ENCODE data around the gene CSNK2B. TPM values are rescaled to one million over a fixed set of nuclear protein-coding genes. Genes with fewer than 3 reads are reported as not detected.
A peak's percentile ranks its signal among the peaks of the same experiment; 100 is the strongest.

CSNK2B gene
- total RNA-seq, 2 donors from 2014 or later: 208 to 209 TPM

DNA sequence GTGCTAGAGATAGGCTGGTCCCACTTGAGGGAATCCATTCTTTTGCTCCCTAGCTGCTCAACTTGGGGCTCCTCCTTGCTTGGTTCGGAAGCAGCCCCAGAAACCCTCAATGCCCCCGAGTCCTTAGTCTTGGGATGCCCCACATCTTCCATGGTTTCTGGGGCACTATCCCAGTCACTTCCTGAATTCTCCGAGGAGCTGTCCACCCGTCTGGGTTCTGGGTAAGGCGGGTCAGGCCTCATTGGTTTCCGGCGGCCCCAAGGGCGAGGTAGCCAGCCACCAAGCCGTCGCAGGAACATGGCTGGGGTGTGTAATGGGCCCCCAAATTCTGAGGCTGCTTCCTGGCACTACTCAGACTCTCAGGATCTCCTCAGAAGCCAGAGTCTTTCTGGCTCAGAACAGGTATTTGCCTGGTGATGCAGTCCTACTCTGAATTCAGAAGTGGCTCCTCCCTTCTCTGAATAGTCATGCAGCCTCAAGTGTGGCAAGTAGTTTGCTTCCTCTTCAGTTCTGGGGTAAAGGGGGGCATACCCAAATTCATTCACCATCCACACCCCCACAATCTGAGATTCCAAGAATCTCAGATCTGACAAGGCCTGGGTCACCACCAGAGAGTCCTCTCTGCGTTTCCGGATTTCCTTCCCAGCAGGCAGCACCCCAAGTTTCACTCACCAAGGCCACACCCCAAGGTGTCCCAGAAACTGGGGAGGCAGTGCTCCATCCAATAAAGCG, 6.1 kb upstream of the CSNK2B start:
- H3K9me3 Mint-ChIP-seq: no peaks in the 10 kb centered on the region
- peak; percentile 36 to 44 for ATAC-seq (replicated peaks in 1 of 2)
- DNase-seq: peak; percentile 35 to 36
- peaks cover 83% of the 10 kb centered on the region for H3K4me1 Mint-ChIP-seq (ENCODE audit: low read depth)
- H3K4me3 Mint-ChIP-seq: peak overlapping the region; percentile 95
- peak overlapping the region; percentile 95 for H3K27ac Mint-ChIP-seq
- peaks cover 17 to 27% of the 10 kb centered on the region in 2 donors for H3K36me3 Mint-ChIP-seq (ENCODE audit: insufficient read depth in 2 of 2)
- no peaks in the 10 kb centered on the region for H3K27me3 Mint-ChIP-seq (ENCODE audit: low read depth)

DNA sequence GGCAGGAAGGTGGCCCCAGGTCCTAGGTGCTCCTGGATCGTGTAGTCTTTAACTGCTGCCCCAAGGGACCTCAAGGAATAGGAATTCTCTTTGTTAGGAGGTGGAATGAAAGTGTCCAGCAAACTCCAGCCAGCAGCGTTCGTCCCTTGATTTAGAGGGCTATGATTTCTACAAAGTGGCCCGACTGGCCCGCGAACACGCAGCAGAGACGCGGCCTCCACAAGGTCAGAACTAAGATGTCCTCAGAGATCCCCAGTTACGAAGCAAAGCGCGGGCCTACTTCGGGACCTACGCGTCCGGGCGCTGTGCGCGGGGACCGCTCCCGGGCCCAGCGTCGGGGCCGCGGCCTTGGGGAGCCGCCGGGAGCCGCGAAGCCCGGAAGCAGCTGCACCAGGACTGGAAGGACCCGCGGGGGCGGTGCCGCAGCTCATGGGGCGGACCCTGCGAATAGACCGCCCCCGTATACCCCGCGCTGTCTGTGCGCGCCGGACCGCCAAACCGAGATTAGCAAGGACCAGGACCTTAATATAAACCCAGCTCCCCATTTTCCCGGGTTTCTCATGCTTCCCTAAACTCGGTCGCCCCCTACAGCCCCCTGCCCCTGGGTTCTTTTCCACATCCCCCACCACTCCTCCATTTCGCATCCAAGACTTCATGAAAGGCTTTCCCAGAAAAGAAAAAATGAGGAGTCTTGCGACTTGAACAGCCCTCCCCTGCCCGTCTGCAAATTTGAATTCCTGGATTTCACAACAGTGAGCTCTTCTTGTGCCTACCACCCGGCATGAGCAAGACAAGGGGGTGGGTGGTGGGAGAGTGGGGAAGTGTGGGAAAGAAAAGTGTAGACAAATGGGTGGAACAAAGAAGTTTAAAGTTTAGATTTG, 5.3 kb upstream of the CSNK2B start, which contains the start of gene C6orf47:
Gene C6orf47 (minus strand): TSS at position 398 of the 881 bp plus-strand sequence. CDS start 831 bp downstream, outside the sequence.
- peaks cover 18 to 28% of the 10 kb centered on the region in 2 donors for H3K36me3 Mint-ChIP-seq (ENCODE audit: insufficient read depth in 2 of 2)
- ATAC-seq (replicated peaks in 1 of 2): peak; percentile 62 to 69
- no peaks in the 10 kb centered on the region for H3K9me3 Mint-ChIP-seq
- H3K27me3 Mint-ChIP-seq (ENCODE audit: low read depth): no peaks in the 10 kb centered on the region
- H3K4me3 Mint-ChIP-seq: peak within 1 kb of the TSS; percentile 95
- H3K4me1 Mint-ChIP-seq (ENCODE audit: low read depth): peaks cover 82% of the 10 kb centered on the region
- H3K27ac Mint-ChIP-seq: peak within 1 kb of the TSS; percentile 95
- DNase-seq: peak; percentile 85 to 87

DNA sequence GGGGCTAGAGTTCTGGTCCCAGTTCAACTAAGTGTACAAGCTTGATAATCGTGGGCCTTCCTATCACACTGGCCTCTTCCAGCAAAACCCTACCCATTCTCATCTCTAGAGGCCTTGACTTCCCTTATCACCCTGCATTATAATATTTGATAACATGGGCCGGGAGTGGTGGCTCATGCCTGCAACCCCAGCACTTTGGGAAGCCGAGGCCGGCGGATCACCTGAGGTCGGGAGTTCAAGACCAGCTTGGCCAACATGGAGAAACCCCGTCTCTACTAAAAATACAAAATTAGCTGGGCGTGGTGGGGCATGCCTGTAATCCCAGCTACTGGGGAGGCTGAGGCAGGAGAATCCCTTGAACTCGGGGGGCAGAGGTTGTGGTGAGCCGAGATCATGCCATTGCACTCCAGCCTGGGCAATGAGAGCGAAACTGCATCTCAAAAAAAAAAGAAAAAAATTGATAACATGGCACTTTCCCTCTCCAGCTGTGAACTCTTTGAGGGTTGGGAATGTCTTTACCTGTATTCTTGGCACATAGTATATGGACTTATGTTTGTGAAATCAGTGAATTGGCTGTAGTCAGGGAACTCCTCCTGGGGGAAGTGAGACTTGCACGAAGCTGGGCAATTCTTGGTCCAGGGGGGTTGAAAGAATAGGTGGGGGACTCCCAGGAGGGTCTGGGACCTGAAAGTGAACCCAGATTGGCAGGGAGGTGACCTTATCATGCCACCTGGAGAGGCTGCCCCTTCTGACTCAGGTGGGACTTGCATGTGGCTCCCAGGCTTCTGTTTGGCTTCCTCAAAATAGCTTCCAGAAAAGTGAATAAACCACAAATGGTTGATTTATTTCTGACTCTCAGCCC, 4.4 kb upstream of the CSNK2B start:
- ATAC-seq (replicated peaks in 1 of 2) (no peak), DNase-seq (no peak)
- Mint-ChIP-seq H3K36me3 (ENCODE audit: insufficient read depth in 2 of 2) (peaks cover 23% of the 10 kb centered on the region in 2 donors), H3K4me3 (peak overlapping the region; percentile 95), H3K27me3 (ENCODE audit: low read depth) (no peaks in the 10 kb centered on the region), H3K27ac (no peak overlapping the region), H3K4me1 (ENCODE audit: low read depth) (peaks cover 82% of the 10 kb centered on the region), H3K9me3 (no peaks in the 10 kb centered on the region)

DNA sequence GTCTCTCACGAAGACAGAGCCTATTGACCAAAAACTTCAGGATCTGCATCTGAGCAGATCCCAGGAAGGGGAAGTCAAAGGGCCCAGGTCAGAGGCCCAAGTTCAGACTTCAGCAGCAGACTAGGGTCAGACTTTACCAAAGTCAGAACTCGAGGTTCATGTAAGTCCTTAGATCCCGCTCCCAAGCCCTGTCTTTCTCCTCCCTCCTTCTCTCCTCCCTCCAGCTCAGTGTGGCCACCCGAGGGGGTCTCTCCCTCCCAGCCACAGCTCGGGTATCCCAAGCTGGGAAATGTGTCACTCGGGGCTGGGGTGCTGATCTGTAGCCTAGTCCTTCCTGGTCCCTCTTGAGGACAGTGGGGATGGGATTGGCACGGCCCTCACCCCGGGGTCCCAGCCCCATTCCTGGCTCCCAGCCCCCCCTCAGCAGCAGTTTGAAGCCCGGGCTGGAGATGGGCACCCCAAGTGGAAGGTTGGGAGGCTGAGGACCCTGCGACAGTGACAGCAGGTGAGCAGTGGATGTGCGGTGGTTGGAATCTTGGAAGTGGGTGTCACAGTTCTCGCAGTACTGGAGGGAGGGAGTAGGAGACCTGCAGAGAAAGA, 3.7 kb upstream of the CSNK2B start:
- H3K27ac Mint-ChIP-seq: peak overlapping the region; percentile 6
- DNase-seq (no peak), ATAC-seq (replicated peaks in 1 of 2) (no peak)
- peaks cover 86% of the 10 kb centered on the region for H3K4me1 Mint-ChIP-seq (ENCODE audit: low read depth)
- no peaks in the 10 kb centered on the region for H3K9me3 Mint-ChIP-seq
- H3K36me3 Mint-ChIP-seq (ENCODE audit: insufficient read depth in 2 of 2): peaks cover 21 to 23% of the 10 kb centered on the region in 2 donors
- H3K27me3 Mint-ChIP-seq (ENCODE audit: low read depth): no peaks in the 10 kb centered on the region
- peak overlapping the region; percentile 23 to 95 for H3K4me3 Mint-ChIP-seq

DNA sequence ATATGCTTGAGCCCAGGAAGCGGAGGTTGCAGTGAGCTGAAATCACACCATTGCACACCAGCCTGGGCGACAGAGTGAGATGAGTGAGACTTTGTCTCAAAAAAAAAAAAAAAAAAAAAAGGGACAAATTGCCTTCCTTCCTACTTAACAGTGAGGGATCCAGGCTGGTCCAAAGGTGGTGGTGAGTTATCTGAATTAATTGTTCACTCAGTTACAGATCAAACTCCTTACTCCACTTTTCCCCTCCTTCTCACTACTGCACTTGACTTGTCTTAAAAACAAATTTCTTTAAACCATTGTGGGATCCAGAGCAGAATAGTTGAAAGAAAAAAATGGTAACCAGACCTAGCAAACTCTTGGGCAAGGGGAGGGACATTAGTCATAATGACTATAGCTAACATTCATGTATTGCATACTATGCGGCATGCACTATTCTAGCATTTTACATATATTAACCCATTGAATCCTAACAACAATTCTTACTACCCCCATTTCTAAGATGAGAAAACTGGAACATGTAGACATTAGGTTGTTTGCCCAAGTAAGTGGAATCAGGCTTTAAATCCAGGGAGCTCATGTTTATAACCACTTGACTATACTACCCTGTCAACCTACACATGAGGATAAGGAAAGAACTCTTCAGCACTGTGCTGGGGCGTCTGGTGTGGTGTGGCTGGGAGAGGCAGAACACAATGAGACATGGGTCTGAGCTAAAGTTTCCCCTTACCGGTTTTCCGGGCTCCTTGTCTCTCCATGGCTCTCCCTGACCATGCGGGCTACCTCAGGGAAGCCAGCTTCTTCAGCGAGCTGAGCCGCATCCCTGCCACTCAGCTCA, 2.5 kb upstream of the CSNK2B start:
- Mint-ChIP-seq H3K27ac (peak overlapping the region; percentile 98), H3K27me3 (ENCODE audit: low read depth) (no peaks in the 10 kb centered on the region), H3K4me1 (ENCODE audit: low read depth) (peaks cover 88% of the 10 kb centered on the region), H3K36me3 (ENCODE audit: insufficient read depth in 2 of 2) (peaks cover 26 to 31% of the 10 kb centered on the region in 2 donors), H3K4me3 (peak overlapping the region; percentile 98 to 99), H3K9me3 (no peaks in the 10 kb centered on the region)
- DNase-seq: no peak
- ATAC-seq (replicated peaks in 1 of 2): no peak

DNA sequence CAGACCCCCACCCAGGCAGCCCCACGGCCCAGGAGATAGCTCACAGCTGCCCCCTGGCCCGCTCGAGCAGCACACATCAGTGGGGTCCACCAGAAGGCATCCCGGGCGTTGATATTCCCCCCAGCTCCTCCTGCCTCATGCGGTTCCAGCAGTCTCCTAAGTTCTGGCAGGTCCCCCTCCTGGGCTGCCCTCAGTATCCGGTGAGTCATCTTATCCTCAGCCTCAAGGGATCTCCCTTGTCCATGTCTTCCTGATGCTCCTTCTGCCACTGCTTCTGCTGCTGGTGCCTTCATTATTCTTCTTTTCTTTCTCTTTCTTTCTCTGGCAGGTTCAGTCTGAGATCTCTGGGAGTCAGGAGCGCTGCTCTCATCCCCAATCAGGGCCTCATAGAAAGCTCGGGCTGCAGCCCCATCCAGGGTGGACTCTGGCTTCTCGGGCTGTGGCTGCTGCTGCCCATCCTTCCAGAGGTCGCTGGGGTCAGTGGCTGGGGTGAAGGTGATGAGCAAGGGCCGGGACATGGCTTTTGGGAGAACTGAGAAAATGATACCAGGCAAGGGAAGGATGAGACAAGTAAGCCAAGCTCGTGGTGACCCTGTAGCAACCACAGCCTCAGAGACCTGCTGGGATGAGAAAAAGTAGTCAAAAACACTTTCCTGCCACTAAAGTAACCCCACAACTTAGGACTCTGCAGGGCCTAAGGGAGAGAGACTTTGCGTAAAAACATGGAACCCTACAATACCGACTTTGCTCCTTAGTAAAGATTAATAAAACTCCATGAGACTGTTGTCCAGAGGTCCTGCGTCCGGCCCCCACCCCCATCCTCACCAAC, 1.7 kb upstream of the CSNK2B start:
- DNase-seq (peak in 1 of 2 donors; percentile 24), ATAC-seq (replicated peaks in 1 of 2) (no peak)
- H3K9me3 Mint-ChIP-seq: no peaks in the 10 kb centered on the region
- H3K27ac Mint-ChIP-seq: peak overlapping the region; percentile 98
- peaks cover 29 to 33% of the 10 kb centered on the region in 2 donors for H3K36me3 Mint-ChIP-seq (ENCODE audit: insufficient read depth in 2 of 2)
- no peaks in the 10 kb centered on the region for H3K27me3 Mint-ChIP-seq (ENCODE audit: low read depth)
- H3K4me3 Mint-ChIP-seq: peak overlapping the region; percentile 98 to 99
- H3K4me1 Mint-ChIP-seq (ENCODE audit: low read depth): peaks cover 86% of the 10 kb centered on the region

DNA sequence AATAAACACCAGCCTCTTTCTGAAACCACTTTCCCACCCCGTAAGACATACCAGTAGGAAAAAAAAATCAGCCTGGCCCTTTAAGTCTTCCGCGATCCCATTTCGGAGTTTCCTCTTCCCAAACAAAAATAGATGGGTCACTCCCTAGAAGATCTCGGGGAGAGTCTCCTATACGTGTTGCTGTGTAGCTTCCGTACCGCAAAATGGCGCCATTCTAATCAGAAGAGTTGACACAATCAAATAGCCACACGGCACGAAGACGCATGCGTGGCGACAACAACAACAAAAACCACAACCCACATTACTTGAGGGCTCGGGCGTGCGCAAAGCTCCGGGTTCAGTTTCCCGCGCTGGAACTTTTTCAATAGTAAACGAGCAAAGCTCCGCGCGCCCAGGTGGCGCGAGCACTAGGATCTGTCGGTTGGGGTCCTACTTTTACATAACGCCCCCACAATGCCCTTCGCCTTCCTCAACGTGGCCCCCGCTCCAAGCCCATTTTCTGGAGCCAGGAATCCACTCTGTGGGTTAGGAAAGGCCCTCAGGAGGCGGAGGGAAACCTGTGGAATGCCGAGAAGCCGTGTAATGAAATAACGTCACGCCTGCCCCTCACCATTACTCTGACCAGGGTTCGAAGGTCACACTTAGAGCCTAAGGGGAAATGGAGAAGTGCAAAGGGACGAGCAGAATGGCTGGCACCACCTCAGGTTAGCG, 935 bp upstream of the CSNK2B start, which contains the start of gene GPANK1:
Gene GPANK1 (minus strand): TSS at position 208 of the 711 bp plus-strand sequence. CDS start 519 bp downstream, outside the sequence.
- H3K4me1 Mint-ChIP-seq (ENCODE audit: low read depth): peaks cover 78% of the 10 kb centered on the region
- H3K4me3 Mint-ChIP-seq: peak within 1 kb of the TSS; percentile 98 to 99

DNA sequence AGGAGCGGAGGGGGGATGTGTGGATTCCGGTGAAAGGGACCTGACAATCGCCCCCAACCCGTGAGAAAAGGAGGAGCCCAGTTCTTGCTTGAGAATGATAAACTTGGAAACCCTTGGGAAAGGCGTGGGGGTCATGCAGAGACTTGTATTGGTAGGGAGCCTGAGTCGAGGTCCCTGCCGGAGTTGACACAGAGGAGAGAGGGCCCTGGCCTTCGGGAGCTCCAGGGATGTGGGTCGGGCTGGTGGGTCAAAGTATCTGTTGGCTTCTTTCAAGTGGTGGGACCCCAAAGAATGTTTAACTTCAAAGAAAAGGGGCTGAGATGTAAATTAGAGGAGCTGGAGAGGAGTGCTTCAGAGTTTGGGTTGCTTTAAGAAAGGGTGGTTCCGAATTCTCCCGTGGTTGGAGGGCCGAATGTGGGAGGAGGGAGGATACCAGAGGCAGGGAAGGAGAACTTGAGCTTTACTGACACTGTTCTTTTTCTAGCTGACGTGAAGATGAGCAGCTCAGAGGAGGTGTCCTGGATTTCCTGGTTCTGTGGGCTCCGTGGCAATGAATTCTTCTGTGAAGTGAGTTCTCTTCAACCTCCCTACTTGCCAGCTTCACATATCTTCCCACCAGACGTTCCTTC, 571 bp downstream of the CSNK2B start:
- peak overlapping the region; percentile 98 for H3K27ac Mint-ChIP-seq
- H3K36me3 Mint-ChIP-seq (ENCODE audit: insufficient read depth in 2 of 2): peaks cover 33 to 35% of the 10 kb centered on the region in 2 donors
- peaks cover 68% of the 10 kb centered on the region for H3K4me1 Mint-ChIP-seq (ENCODE audit: low read depth)
- peak overlapping the region; percentile 98 to 99 for H3K4me3 Mint-ChIP-seq
- no peaks in the 10 kb centered on the region for H3K27me3 Mint-ChIP-seq (ENCODE audit: low read depth)
- DNase-seq: no peak
- no peak for ATAC-seq (replicated peaks in 1 of 2)
- H3K9me3 Mint-ChIP-seq: no peaks in the 10 kb centered on the region

More for the DNA sequence above, 935 bp upstream of the CSNK2B start, which contains the start of gene GPANK1:
- Mint-ChIP-seq H3K27me3 (ENCODE audit: low read depth) (no peaks in the 10 kb centered on the region), H3K27ac (peak within 1 kb of the TSS; percentile 98), H3K36me3 (ENCODE audit: insufficient read depth in 2 of 2) (peaks cover 31 to 35% of the 10 kb centered on the region in 2 donors), H3K9me3 (no peaks in the 10 kb centered on the region)
- ATAC-seq (replicated peaks in 1 of 2) (peak; percentile 37 to 39), DNase-seq (peak; percentile 89 to 93)

DNA sequence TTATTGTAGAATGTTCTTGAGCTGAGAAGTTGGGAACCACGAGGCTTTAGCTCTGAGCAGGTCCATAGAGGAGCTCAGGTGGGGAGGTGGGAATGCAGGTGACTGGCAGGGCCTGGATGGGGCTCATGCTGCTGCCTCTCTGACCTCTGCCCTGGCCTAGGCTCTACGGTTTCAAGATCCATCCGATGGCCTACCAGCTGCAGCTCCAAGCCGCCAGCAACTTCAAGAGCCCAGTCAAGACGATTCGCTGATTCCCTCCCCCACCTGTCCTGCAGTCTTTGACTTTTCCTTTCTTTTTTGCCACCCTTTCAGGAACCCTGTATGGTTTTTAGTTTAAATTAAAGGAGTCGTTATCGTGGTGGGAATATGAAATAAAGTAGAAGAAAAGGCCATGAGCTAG, 3.8 kb downstream of the CSNK2B start, which contains the start of gene LY6G5B:
Gene LY6G5B (plus strand): TSS at position 301 of the 400 bp plus-strand sequence. CDS start 975 bp downstream, outside the sequence.
- Mint-ChIP-seq H3K9me3 (no peaks in the 10 kb centered on the region), H3K27me3 (ENCODE audit: low read depth) (no peaks in the 10 kb centered on the region), H3K4me3 (no peak within 1 kb of the TSS), H3K27ac (no peak within 1 kb of the TSS), H3K4me1 (ENCODE audit: low read depth) (peaks cover 36% of the 10 kb centered on the region), H3K36me3 (ENCODE audit: insufficient read depth in 2 of 2) (peaks cover 19 to 31% of the 10 kb centered on the region in 2 donors)
- ATAC-seq (replicated peaks in 1 of 2) (no peak), DNase-seq (no peak)

DNA sequence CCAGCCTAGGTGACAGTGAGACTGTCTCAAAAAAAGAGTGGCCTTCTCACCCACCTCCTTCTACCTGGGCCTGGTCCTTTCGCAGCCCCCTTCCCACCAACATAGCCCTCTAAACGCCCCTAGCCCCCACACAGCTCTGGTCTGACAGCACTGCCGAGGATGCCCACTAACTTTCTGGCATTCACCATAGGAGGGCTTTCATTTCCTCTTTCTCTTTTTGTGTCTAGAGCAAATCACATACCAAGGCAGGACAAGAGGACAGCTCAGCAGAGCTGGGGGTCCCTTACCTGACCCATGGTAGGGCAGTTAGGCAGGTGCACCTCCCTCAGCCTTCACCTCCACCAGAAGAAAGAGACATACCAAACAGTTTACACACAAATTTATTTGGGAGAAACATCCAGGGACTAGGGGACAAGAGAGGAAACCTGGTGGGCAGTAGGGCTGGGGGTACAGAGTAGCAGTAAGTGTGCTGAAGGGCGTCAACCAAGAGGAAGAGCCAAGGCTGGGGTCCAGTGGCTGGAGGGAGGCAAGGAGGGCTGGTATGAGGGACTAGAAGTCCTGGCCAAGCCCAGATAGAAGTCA, 10.5 kb downstream of the CSNK2B start:
- H3K36me3 Mint-ChIP-seq (ENCODE audit: insufficient read depth in 2 of 2): peaks cover 0 to 13% of the 10 kb centered on the region in 2 donors
- H3K4me1 Mint-ChIP-seq (ENCODE audit: low read depth): peaks cover 15% of the 10 kb centered on the region
- no peaks in the 10 kb centered on the region for H3K9me3 Mint-ChIP-seq
- DNase-seq (no peak), ATAC-seq (replicated peaks in 1 of 2) (no peak)
- H3K27ac Mint-ChIP-seq: no peak overlapping the region
- H3K27me3 Mint-ChIP-seq (ENCODE audit: low read depth): no peaks in the 10 kb centered on the region
- H3K4me3 Mint-ChIP-seq: no peak overlapping the region

Data from activated T-cell treated with anti-CD3 and anti-CD28 coated beads, Interleukin-2, amount 50 U/mL, for 72 hours (primary cell).